ENCODE results near the gene BRCA1.

DNA sequence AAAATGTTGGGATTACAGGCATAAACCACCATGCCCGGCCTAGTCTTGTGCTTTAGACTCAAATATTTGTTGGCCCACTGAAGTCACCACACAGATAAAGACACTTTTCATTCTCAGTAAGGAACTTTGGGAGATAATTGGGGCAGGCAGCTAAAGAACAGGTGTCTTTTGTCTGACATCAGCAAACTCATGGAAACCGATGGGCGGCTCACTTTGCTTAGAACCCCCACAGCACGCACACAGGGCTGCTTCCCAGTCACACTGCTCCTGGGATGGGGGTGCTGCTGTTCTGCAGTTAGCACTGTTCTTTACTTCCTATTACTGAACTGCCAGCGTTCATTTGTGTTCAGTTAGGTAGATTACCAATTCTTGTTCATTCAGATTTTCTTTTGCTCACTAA, 18.0 kb upstream of the BRCA1 start:
- TF ChIP-seq, protein P1, sequence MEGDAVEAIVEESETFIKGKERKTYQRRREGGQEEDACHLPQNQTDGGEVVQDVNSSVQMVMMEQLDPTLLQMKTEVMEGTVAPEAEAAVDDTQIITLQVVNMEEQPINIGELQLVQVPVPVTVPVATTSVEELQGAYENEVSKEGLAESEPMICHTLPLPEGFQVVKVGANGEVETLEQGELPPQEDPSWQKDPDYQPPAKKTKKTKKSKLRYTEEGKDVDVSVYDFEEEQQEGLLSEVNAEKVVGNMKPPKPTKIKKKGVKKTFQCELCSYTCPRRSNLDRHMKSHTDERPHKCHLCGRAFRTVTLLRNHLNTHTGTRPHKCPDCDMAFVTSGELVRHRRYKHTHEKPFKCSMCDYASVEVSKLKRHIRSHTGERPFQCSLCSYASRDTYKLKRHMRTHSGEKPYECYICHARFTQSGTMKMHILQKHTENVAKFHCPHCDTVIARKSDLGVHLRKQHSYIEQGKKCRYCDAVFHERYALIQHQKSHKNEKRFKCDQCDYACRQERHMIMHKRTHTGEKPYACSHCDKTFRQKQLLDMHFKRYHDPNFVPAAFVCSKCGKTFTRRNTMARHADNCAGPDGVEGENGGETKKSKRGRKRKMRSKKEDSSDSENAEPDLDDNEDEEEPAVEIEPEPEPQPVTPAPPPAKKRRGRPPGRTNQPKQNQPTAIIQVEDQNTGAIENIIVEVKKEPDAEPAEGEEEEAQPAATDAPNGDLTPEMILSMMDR (IDR thresholded peaks at IDR 0.05), result no peak
- no peak for TF ChIP-seq POLR2A (IDR thresholded peaks at IDR 0.05)

Measured in thyroid gland (tissue), 4 donors.